Measurements from ENCODE around the gene BRS3.

- no peak for TF ChIP-seq CTCF (IDR thresholded peaks at IDR 0.05)
- no peak for TF ChIP-seq EZH2 (IDR thresholded peaks at IDR 0.05; ENCODE audit: borderline replicate concordance, insufficient read depth, low read depth, low read length, poor library complexity, severe bottlenecking)
These were observed 959 bp downstream of the BRS3 start for GRCh38 chrX:136488706-136489105.

Data from B cell (primary cell).